COLO829 (cell line): ENCODE data around the gene CHRM1.
"Not testable (repeated sequence)": the region's sequence is repeated elsewhere in the genome, so short reads cannot be mapped to it uniquely, and the experiment has no call there.

Experiments
- DNase-seq: peaks from one replicate; pipeline ENCODE4 v3.0.0; 2012; ENCODE audit warnings: low spot score

The CHRM1 gene

DNA sequence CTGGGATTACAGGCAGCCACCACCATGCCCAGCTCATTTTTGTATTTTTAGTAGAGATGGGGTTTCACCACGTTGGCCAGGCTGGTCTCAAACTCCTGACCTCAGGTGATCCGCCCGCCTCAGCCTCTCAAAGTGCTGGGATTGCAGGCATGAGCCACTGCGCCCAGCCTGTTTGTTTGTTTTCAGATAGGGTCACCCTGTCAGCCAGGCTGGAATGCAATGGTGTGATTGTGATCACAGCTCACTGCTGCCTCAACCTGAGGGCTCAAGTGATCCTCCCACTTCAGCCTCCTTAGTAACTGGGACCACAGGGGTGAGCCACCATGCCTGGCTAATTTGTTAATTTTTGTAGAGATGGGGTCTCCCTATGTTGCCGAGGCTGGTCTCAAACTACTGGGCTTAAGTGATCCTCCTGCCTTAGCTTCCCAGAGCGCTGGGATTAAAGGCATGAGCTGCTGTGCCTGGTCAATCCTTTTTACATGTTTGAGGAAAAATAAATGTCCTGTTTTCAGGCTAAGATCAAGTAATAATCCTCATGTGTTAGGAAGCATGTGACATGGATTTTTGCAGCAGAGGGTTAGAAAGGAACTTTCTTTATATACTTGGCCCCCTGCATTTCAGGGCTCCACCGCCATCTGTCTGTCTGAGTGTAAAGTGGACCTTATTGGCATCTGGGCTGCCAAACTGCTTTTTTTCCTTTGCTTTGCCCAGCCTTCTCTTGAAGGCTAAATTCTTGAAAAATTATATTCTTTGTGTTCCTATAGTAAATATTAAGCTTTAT lies 45.3 kb downstream of the CHRM1 start:
- DNase-seq, result no peak

DNA sequence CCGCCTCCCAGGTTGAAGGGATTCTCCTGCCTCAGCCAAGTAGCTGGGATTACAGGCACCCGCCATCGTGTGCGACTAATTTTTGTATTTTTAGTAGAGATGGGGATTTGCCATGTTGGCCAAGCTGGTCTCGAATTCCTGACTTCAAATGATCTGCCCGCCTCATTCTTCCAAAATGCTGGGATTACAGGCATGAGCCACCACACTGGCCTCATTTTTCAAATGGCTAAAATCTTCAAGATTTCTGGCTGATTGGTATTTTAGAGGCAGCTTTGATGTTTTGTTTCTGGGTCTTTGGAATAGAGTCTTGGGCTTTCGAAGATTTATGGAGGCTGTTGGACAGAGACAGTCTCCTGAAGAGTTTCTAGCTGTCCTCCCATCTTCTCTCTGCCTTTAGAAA lies 46.3 kb downstream of the CHRM1 start:
- DNase-seq, result no peak

DNA sequence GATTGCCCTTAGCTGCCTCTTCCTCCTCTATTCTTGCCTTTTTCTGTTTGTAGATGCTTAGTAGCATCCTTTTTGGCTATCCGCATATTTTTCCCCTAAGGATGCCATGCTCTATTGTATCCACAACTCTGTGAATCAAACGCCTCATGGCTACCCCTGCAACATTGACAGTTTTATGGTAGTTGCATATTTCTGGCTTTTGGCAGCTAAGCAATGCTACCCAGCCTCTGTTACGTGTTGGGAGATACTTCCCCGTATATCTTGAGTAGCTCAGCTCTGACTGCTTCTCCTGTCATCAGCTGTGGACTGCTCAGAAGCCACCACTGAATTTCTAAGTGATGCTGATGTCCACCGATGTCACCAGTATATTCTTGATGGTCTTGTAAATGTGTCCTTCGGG lies 55.5 kb downstream of the CHRM1 start:
- DNase-seq, result no peak

DNA sequence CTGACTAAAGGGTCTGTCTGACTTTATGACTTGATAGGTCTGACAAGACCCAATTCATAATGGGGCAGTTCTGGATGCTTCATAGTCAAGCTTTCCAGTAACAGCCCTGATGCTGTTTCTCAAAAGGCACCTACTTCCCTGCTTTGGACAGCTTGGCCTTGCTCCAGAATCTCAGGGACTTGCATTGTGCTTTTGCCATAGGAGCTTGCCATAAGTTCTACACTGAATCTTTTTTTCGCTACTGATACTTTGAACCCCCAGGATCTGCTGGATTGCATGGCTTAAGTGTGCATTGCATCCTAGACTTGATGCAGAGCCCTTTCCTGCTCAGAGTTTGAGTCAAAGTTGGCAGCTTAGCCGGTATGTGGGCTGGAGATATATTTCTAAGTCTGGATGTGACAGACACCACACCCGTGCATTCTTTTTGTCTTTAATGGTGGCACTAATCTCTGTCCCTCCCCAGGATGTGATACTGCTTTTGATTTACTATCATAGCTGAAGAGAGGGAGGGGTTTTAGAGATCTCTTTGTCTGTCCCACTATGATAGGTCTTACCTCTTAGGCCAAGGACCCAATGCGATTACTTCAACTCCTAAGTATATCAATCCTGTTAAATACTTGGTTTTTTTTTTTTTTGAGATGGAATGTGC lies 57.4 kb downstream of the CHRM1 start:
- DNase-seq, result no peak

DNA sequence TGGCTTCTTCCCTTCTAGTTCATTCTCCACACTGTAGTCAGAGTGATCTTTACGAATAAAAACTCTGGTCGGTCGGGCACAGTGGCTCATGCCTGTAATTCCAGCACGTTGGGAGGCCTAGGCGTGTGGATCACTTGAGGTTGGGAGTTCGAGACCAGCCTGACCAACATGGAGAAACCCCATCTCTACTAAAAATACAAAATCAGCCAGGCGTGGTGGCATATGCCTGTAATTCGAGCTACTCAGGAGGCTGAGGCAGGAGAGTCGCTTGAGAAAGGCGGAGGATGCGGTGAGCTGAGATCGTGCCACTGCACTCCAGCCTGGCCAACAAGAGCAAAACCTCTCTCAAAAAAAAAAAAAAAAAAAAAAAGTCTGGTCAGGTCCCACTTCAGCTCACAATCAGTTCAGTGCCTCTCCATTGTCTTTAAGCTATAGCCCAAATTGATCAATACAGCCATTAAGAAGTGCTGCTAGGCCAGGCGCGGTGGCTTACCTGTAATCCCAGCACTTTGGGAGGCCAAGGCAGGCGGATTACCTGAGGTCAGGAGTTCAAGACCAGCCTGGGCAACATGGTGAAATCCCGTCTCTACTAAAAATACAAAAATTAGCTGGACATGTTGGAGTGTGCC lies 59.5 kb downstream of the CHRM1 start:
- DNase-seq, result not testable (repeated sequence)

DNA sequence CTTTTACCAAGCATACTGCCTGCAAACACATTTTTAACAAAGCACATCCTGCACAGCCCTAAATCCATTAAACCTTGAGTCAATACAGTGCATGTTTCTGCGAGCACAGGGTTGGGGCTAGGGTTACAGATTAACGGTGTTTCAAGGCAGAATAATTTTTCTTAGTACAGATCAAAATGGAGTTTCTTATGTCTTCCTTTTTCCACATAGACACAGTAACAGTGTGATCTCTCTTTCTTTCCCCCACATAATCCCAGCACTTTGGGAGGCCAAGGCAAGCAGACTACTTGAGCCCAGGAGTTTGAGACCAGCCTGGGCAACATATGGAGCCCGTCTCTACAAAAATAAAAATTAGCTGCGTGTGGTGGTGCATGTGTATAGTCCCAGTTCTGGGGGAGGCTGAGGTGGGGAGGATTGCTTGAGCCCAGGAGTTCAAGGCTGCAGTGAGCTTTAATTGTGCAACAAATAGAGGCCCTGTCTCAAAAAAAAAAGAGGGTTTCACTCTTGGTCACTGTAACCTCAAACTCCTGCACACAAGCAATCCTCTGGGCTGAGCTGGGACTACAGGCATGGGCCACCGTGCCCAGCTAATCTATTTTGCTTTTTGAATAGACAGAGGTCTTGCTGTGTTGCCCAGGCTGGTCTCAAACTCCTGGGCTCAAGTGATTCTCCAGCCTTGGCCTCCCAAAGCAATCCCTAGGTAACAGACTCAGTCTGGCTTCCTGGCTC lies 60.2 kb downstream of the CHRM1 start:
- DNase-seq, result no peak

DNA sequence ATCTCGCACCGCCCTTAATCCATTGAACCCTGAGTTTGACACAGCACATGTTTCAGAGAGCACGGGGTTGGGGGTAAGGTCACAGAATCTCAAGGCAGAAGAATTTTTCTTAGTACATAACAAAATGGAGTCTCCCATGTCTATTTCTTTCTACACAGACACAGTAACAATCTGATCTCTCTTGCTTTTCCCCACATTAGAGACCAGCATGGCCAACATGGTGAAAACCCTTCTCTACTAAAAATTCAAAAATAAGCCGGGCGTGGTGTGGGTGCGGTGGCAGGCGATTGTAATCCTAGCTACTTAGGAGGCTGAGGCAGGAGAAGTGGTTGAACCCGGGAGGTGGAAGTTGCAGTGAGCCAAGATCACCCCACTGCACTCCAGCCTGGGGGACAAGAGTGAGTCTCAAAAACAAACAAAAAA lies 61.9 kb downstream of the CHRM1 start:
- DNase-seq, result not testable (repeated sequence)
